Fibroblast of lung (primary cell): ENCODE measurements around the gene NCOA5. TPM values are rescaled to one million over a fixed set of nuclear protein-coding genes. Genes with fewer than 3 reads are reported as not detected.

ENCODE experiments used
- DNase-seq, 2 donors: peaks; one replicate each; pipeline versions ENCODE4 v3.0.0 to v3.0.0-alpha.2; 2010; ENCODE audit warnings: low read depth in 2 of 2
- H2AFZ ChIP-seq: 2 replicates; pipeline ENCODE4 v1.5.1; 2012; ENCODE audit warnings: low read length, control low read depth, inconsistent platforms
- H3K27ac ChIP-seq: 2 replicates; pipeline ENCODE4 v1.5.1; 2011; ENCODE audit warnings: low read length, control low read depth; ENCODE audit not compliant: insufficient read depth
- H3K27me3 ChIP-seq: 2 replicates; pipeline ENCODE4 v1.5.1; 2011; ENCODE audit warnings: mild to moderate bottlenecking, low read length; ENCODE audit not compliant: control insufficient read depth, insufficient read depth
- H3K36me3 ChIP-seq: 2 replicates; pipeline ENCODE4 v1.5.1; 2011; ENCODE audit warnings: low read length; ENCODE audit not compliant: control insufficient read depth, insufficient read depth
- H3K4me1 ChIP-seq: 2 replicates; pipeline ENCODE4 v1.5.1; 2011; ENCODE audit warnings: low read length; ENCODE audit not compliant: control insufficient read depth, insufficient read depth; ENCODE audit errors: extremely low read depth
- H3K4me2 ChIP-seq: 2 replicates; pipeline ENCODE4 v1.5.1; 2011; ENCODE audit warnings: low read length, control low read depth; ENCODE audit not compliant: insufficient read depth; ENCODE audit errors: extremely low read depth
- H3K4me3 ChIP-seq, 4 experiments: fragments of 200-600 bp in 1 of 4; sonication (generic) in 1 of 4; replicated peaks in 1 of 4; 2 replicates each; pipeline ENCODE4 v1.5.1; 2011 to 2016; ENCODE audit warnings: low read length in 4 of 4, low read depth in 3 of 4, mild to moderate bottlenecking in 3 of 4, control low read depth in 2 of 4, inconsistent platforms in 1 of 4, mixed read lengths in 1 of 4; ENCODE audit not compliant: insufficient read depth in 1 of 4; ENCODE audit errors: control extremely low read depth in 1 of 4
- H3K79me2 ChIP-seq: 2 replicates; pipeline ENCODE4 v1.5.1; 2012; ENCODE audit warnings: mild to moderate bottlenecking, low read length, inconsistent platforms; ENCODE audit not compliant: control insufficient read depth, insufficient read depth
- H3K9ac ChIP-seq: 2 replicates; pipeline ENCODE4 v1.5.1; 2011; ENCODE audit warnings: mild to moderate bottlenecking, low read length, control low read depth; ENCODE audit not compliant: insufficient read depth
- H3K9me3 ChIP-seq: 2 replicates; pipeline ENCODE4 v1.5.1; 2012; ENCODE audit warnings: low read depth, low read length; ENCODE audit not compliant: control insufficient read depth, insufficient read depth
- H4K20me1 ChIP-seq: 2 replicates; pipeline ENCODE4 v1.5.1; 2011; ENCODE audit warnings: low read length; ENCODE audit not compliant: control insufficient read depth, insufficient read depth; ENCODE audit errors: extremely low read depth
- EZH2 ChIP-seq: IDR thresholded peaks from 2 replicates; pipeline ENCODE4 v1.5.1; 2012; ENCODE audit warnings: low read length, control low read depth, mild to moderate bottlenecking; ENCODE audit errors: missing control alignments
- polyA minus RNA-seq: library from RNA; depleted of rRNA, polyadenylated mRNA; stranded (reverse); fragments of >200 nt; gene quantifications from 2 replicates; pipeline ENCODE4 v1.2.3, GENCODE V29; 2011; ENCODE audit warnings: low replicate concordance
- polyA plus RNA-seq, 2 donors: library from polyadenylated mRNA; depleted of rRNA in 1 of 2; stranded (reverse) in 1 of 2; unstranded in 1 of 2; fragments of >200 nt; gene quantifications; 2 replicates each; pipeline ENCODE4 v1.2.1, GENCODE V29; 2011 to 2012; ENCODE audit warnings: missing spikeins in 1 of 2
- total RNA-seq: library from RNA; depleted of rRNA; stranded (reverse); fragments of >200 nt; gene quantifications from 2 replicates; pipeline ENCODE4 v1.2.1, GENCODE V29; 2014
- TF ChIP-seq, protein P1 (sequence below), 2 donors: IDR thresholded peaks in 1 of 2; conservative IDR thresholded peaks in 1 of 2; 1 replicate in 1 of 2; 2 replicates in 1 of 2; pipeline ENCODE4 v1.5.1; 2011 to 2012; ENCODE audit warnings: low read length in 2 of 2, control low read depth in 1 of 2, inconsistent platforms in 1 of 2, low read depth in 1 of 2, mild to moderate bottlenecking in 1 of 2

The NCOA5 gene
- 8.1 and 10.0 TPM in 2 replicates for total RNA-seq
- polyA plus RNA-seq: 18.0 and 25.7 TPM in 2 replicates
- polyA plus RNA-seq (2012): 13.4 and 19.3 TPM in 2 replicates
- 16.5 and 24.6 TPM in 2 replicates for polyA minus RNA-seq

DNA sequence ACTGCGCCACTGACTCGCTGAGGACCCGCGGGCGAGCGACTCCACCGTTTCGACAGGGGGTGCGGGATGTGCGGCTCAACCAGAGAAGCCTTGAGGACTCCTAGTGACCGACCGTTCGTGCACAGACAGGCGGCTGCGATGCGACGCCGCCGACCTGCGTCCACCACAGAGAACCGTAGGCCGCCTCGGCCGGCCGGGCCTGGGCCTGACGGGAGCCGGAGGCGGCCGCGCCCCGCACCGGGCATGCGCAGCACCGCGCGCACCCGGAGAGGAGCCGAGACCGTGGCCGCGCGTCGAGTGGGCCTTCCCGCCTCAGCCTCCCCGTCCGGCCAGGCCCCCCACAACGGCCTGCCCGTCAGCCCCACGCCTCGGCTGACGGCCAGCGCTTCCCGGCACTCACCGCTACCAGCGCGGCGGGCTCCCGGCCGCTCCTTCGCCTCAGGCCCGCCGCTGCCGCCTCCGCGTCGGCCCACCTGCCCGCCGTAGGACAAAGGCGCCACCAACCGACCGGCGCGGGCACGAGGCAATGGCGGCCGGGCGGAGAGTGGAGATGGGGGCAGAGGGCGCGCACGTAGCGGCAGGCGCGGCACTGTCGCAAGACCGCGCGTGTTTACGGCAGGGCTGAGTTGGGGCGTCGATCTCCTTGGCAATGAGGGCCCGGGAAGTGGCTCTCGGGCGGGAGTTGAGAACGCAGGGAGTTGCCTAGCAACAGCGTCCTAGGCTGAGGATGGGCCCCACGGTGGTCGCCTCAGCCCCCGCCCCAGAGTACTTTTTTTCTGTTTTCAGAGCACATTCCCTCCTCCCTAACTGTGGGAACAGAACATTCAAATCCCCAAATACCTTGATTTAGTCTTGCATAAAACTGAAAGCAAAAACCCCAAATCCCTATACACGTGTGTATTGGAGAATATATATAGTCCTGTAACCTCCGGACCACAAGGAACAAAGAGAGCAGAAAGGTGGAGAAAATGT, at the start of gene NCOA5:
Gene NCOA5 (minus strand): TSS at position 546 of the 972 bp plus-strand sequence. CDS start 10,538 bp downstream, outside the sequence.
- peaks cover 3% of the 10 kb centered on the region for H3K4me1 ChIP-seq

DNA sequence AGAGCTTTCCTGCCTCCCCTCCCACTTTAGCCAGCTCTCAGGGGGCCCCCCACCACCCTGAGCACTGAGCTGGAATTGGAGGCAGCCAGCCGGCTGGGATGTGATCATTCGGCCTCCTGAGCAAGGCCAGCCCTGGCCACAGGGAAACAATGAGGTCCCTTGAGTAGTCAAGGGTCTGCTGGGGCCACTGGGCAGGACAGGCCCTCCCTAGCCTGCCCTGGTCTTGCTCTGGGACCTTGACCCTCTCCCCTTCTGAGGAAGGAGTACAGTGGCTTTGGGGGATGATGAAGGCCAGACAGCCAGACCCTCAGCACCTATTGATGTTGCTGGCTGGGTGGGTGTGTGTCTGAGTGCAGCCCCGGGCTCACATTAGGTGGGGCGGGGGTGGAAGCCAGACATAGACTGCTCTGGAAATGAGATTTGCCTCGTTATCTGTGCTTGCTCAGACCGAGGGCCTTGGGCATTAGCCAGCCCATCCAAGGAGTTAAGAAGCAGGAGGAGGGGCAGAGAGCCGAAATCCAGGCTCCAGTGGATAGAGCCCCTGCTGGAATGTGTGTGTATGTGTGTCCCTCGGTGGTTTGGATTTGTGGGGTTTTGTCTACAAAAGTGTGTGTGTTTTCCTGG, 49.6 kb upstream of the NCOA5 start:
- no peak overlapping the region for H3K4me3 ChIP-seq
- TF ChIP-seq, protein P1, sequence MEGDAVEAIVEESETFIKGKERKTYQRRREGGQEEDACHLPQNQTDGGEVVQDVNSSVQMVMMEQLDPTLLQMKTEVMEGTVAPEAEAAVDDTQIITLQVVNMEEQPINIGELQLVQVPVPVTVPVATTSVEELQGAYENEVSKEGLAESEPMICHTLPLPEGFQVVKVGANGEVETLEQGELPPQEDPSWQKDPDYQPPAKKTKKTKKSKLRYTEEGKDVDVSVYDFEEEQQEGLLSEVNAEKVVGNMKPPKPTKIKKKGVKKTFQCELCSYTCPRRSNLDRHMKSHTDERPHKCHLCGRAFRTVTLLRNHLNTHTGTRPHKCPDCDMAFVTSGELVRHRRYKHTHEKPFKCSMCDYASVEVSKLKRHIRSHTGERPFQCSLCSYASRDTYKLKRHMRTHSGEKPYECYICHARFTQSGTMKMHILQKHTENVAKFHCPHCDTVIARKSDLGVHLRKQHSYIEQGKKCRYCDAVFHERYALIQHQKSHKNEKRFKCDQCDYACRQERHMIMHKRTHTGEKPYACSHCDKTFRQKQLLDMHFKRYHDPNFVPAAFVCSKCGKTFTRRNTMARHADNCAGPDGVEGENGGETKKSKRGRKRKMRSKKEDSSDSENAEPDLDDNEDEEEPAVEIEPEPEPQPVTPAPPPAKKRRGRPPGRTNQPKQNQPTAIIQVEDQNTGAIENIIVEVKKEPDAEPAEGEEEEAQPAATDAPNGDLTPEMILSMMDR (conservative IDR thresholded peaks at IDR 0.05 in 1 of 2, IDR thresholded peaks at IDR 0.05 in 1 of 2; ENCODE audit: low read depth in 1 of 2, low read length in 2 of 2): no peak
- no peak for TF ChIP-seq EZH2
- DNase-seq: no peak
- no peaks in the 10 kb centered on the region for H3K4me1 ChIP-seq
- H3K9me3 ChIP-seq: no peaks in the 10 kb centered on the region
- H3K4me2 ChIP-seq: no peak overlapping the region
- H4K20me1 ChIP-seq: no peaks in the 10 kb centered on the region
- H3K27ac ChIP-seq: no peak overlapping the region
- H2AFZ ChIP-seq: no peak overlapping the region
- no peaks in the 10 kb centered on the region for H3K36me3 ChIP-seq
- peaks cover 20% of the 10 kb centered on the region for H3K27me3 ChIP-seq
- H3K9ac ChIP-seq: no peak overlapping the region
- no peaks in the 10 kb centered on the region for H3K79me2 ChIP-seq

More for the DNA sequence above, at the start of gene NCOA5:
- no peaks in the 10 kb centered on the region for H4K20me1 ChIP-seq
- H3K4me3 ChIP-seq: peak within 1 kb of the TSS; percentile 71 to 89 (median 80)
- peak within 1 kb of the TSS; percentile 62 for H2AFZ ChIP-seq
- H3K27ac ChIP-seq: peak within 1 kb of the TSS; percentile 96
- peak; percentile 96 to 99 for DNase-seq
- H3K36me3 ChIP-seq: no peaks in the 10 kb centered on the region
- peak within 1 kb of the TSS; percentile 85 for H3K4me2 ChIP-seq
- H3K9ac ChIP-seq: peak within 1 kb of the TSS; percentile 99
- TF ChIP-seq, protein P1 (conservative IDR thresholded peaks at IDR 0.05 in 1 of 2, IDR thresholded peaks at IDR 0.05 in 1 of 2; ENCODE audit: low read depth in 1 of 2, low read length in 2 of 2): peak in 1 of 2 donors; percentile 30
- TF ChIP-seq EZH2: no peak
- peaks cover 46% of the 10 kb centered on the region for H3K79me2 ChIP-seq
- no peaks in the 10 kb centered on the region for H3K9me3 ChIP-seq
- no peaks in the 10 kb centered on the region for H3K27me3 ChIP-seq

- H3K36me3 ChIP-seq: no peaks in the 10 kb centered on the region
- no peaks in the 10 kb centered on the region for H3K79me2 ChIP-seq
- H3K4me1 ChIP-seq: no peaks in the 10 kb centered on the region
- no peaks in the 10 kb centered on the region for H4K20me1 ChIP-seq
- H3K27me3 ChIP-seq: peaks cover 20% of the 10 kb centered on the region
- no peak overlapping the region for H3K4me3 ChIP-seq
- no peak overlapping the region for H3K4me2 ChIP-seq
- H3K9me3 ChIP-seq: no peaks in the 10 kb centered on the region
- DNase-seq: no peak
- H3K9ac ChIP-seq: no peak overlapping the region
- no peak overlapping the region for H2AFZ ChIP-seq
- H3K27ac ChIP-seq: no peak overlapping the region
- TF ChIP-seq, protein P1 (conservative IDR thresholded peaks at IDR 0.05 in 1 of 2, IDR thresholded peaks at IDR 0.05 in 1 of 2; ENCODE audit: low read depth in 1 of 2, low read length in 2 of 2): no peak
- no peak for TF ChIP-seq EZH2
These were observed 48.1 kb upstream of the NCOA5 start for GRCh38 chr20:46137816-46138215.
